Uterus (tissue), 4 donors: ENCODE measurements around the gene CAMTA1. TPM values are rescaled to one million over a fixed set of nuclear protein-coding genes. Genes with fewer than 3 reads are reported as not detected.

Source experiments
- DNase-seq, 2 donors: peaks; one replicate each; pipeline ENCODE4 v3.0.0-alpha.2; 2019 to 2020
- H3K27ac ChIP-seq, 2 donors: fragments of 200-600 bp; sonication (generic); 1 replicate in 1 of 2; 2 replicates in 1 of 2; pipeline ENCODE4 v1.5.1; 2016 to 2018
- H3K27me3 ChIP-seq, 2 donors: fragments of 200-600 bp; sonication (generic); one replicate each; pipeline ENCODE4 v1.5.1; 2018 to 2019; ENCODE audit warnings: control low read depth in 1 of 2
- H3K36me3 ChIP-seq, 2 donors: fragments of 200-600 bp; sonication (generic); one replicate each; pipeline ENCODE4 v1.5.1; 2019; ENCODE audit warnings: control low read depth in 1 of 2
- H3K4me1 ChIP-seq, 2 donors: fragments of 200-600 bp; sonication (generic); one replicate each; pipeline ENCODE4 v1.5.1; 2018 to 2019; ENCODE audit warnings: control low read depth in 1 of 2
- H3K4me3 ChIP-seq, 2 donors: fragments of 200-600 bp; sonication (generic); 1 replicate in 1 of 2; 2 replicates in 1 of 2; pipeline ENCODE4 v1.5.1; 2018 to 2019; ENCODE audit warnings: mild to moderate bottlenecking in 1 of 2
- H3K9me3 ChIP-seq, 2 donors: fragments of 200-600 bp; sonication (generic); one replicate each; pipeline ENCODE4 v1.5.1; 2019; ENCODE audit warnings: control low read depth in 1 of 2
- CTCF ChIP-seq, 4 experiments: fragments of 200-600 bp in 2 of 4; fragments of 450-650 bp in 2 of 4; sonication (generic) in 2 of 4; IDR thresholded peaks; one replicate each; pipeline ENCODE4 v1.5.1; 2016 to 2019; ENCODE audit warnings: antibody characterized with exemption in 4 of 4, mild to moderate bottlenecking in 2 of 4, moderate library complexity in 1 of 4
- POLR2A ChIP-seq, 2 donors: fragments of 450-650 bp; IDR thresholded peaks; one replicate each; pipeline ENCODE4 v1.6.1; 2016; ENCODE audit warnings: antibody characterized with exemption in 2 of 2, mild to moderate bottlenecking in 1 of 2, moderate library complexity in 1 of 2
- intact Hi-C: fragments of 100-400 bp; cut with DNase I; formaldehyde crosslinking; loops from one replicate; pipeline ENCODE4 v1.15.1; 2023; ENCODE audit warnings: low total_unique reads
- total RNA-seq, 4 donors: library from RNA; depleted of rRNA in 3 of 4; stranded (reverse); fragments of >200 nt in 3 of 4; gene quantifications; one replicate each; pipeline versions ENCODE4 v1.1.0 to v1.2.4, GENCODE V29; 2014 to 2023
- donor health status: DM: yes; HTN: yes; CAD: no.

CAMTA1 gene
- total RNA-seq, 4 donors from 2014 or later: 29.7 to 427 (median 64.8) TPM

GRCh38 chr1:7621334-7622219 lies 836.3 kb downstream of the CAMTA1 start:
- no peak for DNase-seq

GRCh38 chr1:7623842-7624241 lies 838.6 kb downstream of the CAMTA1 start:
- TF ChIP-seq CTCF (IDR thresholded peaks at IDR 0.05) (no peak), POLR2A (IDR thresholded peaks at IDR 0.05) (no peak)
- no peak overlapping the region for H3K4me3 ChIP-seq
- no peaks in the 10 kb centered on the region for H3K9me3 ChIP-seq
- no peaks in the 10 kb centered on the region for H3K4me1 ChIP-seq
- intact Hi-C loops: no loop called here
- no peak for DNase-seq
- H3K27me3 ChIP-seq: no peaks in the 10 kb centered on the region
- H3K36me3 ChIP-seq: no peaks in the 10 kb centered on the region
- H3K27ac ChIP-seq: no peak overlapping the region

More at GRCh38 chr1:7621334-7622219, 836.3 kb downstream of the CAMTA1 start:
- no peak overlapping the region for H3K4me3 ChIP-seq
- H3K27me3 ChIP-seq: no peaks in the 10 kb centered on the region
- no peak overlapping the region for H3K27ac ChIP-seq
- H3K4me1 ChIP-seq: no peaks in the 10 kb centered on the region
- intact Hi-C loops: no loop called here
- no peaks in the 10 kb centered on the region for H3K9me3 ChIP-seq
- TF ChIP-seq POLR2A (IDR thresholded peaks at IDR 0.05) (no peak), CTCF (IDR thresholded peaks at IDR 0.05) (no peak)
- H3K36me3 ChIP-seq: no peaks in the 10 kb centered on the region

GRCh38 chr1:7624791-7625355 lies 839.6 kb downstream of the CAMTA1 start:
- H3K27me3 ChIP-seq: no peaks in the 10 kb centered on the region
- no peak for TF ChIP-seq CTCF (IDR thresholded peaks at IDR 0.05)
- TF ChIP-seq POLR2A (IDR thresholded peaks at IDR 0.05): no peak
- no peak for DNase-seq
- no peak overlapping the region for H3K4me3 ChIP-seq
- no peaks in the 10 kb centered on the region for H3K36me3 ChIP-seq
- H3K9me3 ChIP-seq: no peaks in the 10 kb centered on the region
- no peaks in the 10 kb centered on the region for H3K4me1 ChIP-seq
- intact Hi-C loops: no loop called here
- H3K27ac ChIP-seq: no peak overlapping the region

GRCh38 chr1:7625401-7625800 lies 840.1 kb downstream of the CAMTA1 start:
- intact Hi-C loops: no loop called here

More at GRCh38 chr1:7625401-7625800, 840.1 kb downstream of the CAMTA1 start:
- Histone ChIP-seq H3K36me3 (no peaks in the 10 kb centered on the region), H3K9me3 (no peaks in the 10 kb centered on the region), H3K4me3 (no peak overlapping the region), H3K4me1 (no peaks in the 10 kb centered on the region), H3K27ac (no peak overlapping the region), H3K27me3 (no peaks in the 10 kb centered on the region)
- DNase-seq: no peak
- TF ChIP-seq CTCF (IDR thresholded peaks at IDR 0.05) (no peak), POLR2A (IDR thresholded peaks at IDR 0.05) (no peak)
